Measurements from ENCODE around the gene DLG2.
"Not testable (repeated sequence)": the region's sequence is repeated elsewhere in the genome, so short reads cannot be mapped to it uniquely, and the experiment has no call there.

DNA sequence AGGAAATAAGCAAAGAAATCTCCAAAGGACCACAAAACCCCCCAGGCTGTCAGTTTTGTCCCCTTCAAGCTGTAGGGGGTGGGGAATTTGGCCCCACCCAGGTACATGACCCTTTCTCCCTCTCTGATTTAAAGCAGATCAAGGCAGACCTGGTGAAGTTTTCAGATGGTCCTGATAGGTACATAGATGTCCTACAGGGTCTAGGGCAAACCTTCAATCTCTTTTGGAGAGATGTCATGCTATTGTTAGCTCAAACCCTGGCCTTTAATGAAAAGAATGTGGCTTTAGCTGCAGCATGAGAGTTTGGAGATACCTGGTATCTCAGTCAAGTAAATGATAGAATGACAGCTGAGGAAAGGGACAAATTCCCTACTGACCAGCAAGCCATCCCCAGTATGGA, 18.5 kb downstream of the DLG2 start:
- not testable (repeated sequence) for TF ChIP-seq POLR2AphosphoS5, POLR2A, EP300 (IDR thresholded peaks at IDR 0.05)
- TF ChIP-seq, protein P1, sequence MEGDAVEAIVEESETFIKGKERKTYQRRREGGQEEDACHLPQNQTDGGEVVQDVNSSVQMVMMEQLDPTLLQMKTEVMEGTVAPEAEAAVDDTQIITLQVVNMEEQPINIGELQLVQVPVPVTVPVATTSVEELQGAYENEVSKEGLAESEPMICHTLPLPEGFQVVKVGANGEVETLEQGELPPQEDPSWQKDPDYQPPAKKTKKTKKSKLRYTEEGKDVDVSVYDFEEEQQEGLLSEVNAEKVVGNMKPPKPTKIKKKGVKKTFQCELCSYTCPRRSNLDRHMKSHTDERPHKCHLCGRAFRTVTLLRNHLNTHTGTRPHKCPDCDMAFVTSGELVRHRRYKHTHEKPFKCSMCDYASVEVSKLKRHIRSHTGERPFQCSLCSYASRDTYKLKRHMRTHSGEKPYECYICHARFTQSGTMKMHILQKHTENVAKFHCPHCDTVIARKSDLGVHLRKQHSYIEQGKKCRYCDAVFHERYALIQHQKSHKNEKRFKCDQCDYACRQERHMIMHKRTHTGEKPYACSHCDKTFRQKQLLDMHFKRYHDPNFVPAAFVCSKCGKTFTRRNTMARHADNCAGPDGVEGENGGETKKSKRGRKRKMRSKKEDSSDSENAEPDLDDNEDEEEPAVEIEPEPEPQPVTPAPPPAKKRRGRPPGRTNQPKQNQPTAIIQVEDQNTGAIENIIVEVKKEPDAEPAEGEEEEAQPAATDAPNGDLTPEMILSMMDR (IDR thresholded peaks at IDR 0.05): not testable (repeated sequence)

Measured in suprapubic skin (tissue), 4 donors.